Activated CD4-positive, alpha-beta T cell treated with anti-CD3 and anti-CD28 coated beads for 36 hours (primary cell): ENCODE data around the gene LACC1. TPM values are rescaled to one million over a fixed set of nuclear protein-coding genes. Genes with fewer than 3 reads are reported as not detected.

Source experiments
- ATAC-seq: fragments of 200-7000 bp; cut with Tn5 transposase; one replicate; pipeline ENCODE4 v1.10.0; 2021; ENCODE audit warnings: mild to moderate bottlenecking, moderate library complexity
- CTCF ChIA-PET: fragments of 350-600 bp; sonication (Branson Sonifier 250); formaldehyde crosslinking; loops from one replicate; lab custom pipeline; 2021; ENCODE audit warnings: antibody characterized with exemption; lab: Charles Lee
- POLR2A ChIA-PET: fragments of 350-600 bp; sonication (Branson Sonifier 250); formaldehyde crosslinking; loops from one replicate; lab custom pipeline; 2021; ENCODE audit warnings: antibody characterized with exemption, inconsistent platforms; lab: Charles Lee
- DNase-seq: peaks from one replicate; pipeline ENCODE4 v3.0.0-alpha.2; 2020
- H3K27ac Mint-ChIP-seq: one replicate; pipeline ENCODE4 v1.8.0; 2021; ENCODE audit warnings: mixed read lengths
- H3K27me3 Mint-ChIP-seq: one replicate; pipeline ENCODE4 v1.8.0; 2021; ENCODE audit warnings: mixed read lengths
- H3K36me3 Mint-ChIP-seq: one replicate; pipeline ENCODE4 v1.8.0; 2021; ENCODE audit warnings: low read depth, mixed read lengths
- H3K4me1 Mint-ChIP-seq: one replicate; pipeline ENCODE4 v1.8.0; 2021; ENCODE audit warnings: mixed read lengths
- H3K4me3 Mint-ChIP-seq: one replicate; pipeline ENCODE4 v1.8.0; 2021; ENCODE audit warnings: mild to moderate bottlenecking, moderate library complexity, mixed read lengths
- H3K9me3 Mint-ChIP-seq: one replicate; pipeline ENCODE4 v1.8.0; 2021; ENCODE audit warnings: low read depth, mixed read lengths
- intact Hi-C, 2 experiments: fragments of 100-400 bp; cut with DNase I in 1 of 2; cut with micrococcal nuclease in 1 of 2; formaldehyde crosslinking; loops; one replicate each; pipeline versions ENCODE4 v1.14.2 to v1.15.1; 2022 to 2024; cut with DNase I, micrococcal nuclease
- total RNA-seq, 2 experiments: library from RNA; stranded (reverse); gene quantifications; one replicate each; pipeline ENCODE4 v1.2.3, GENCODE V29; 2021

Gene LACC1
- total RNA-seq, 2 experiments from 2014 or later: 2.6 to 3.1 TPM

GRCh38 chr13:43884222-43884621 lies 4.5 kb downstream of the LACC1 start:
- ChIA-PET CTCF (interaction anchor here (1.0 to 1.7 kb wide), 2 partner anchors 10 to 41 kb away, joined by 3 to 6 read pairs; no protein-coding TSS in a partner anchor), POLR2A (no interaction called here)
- intact Hi-C loops: no loop called here
- H3K27me3 Mint-ChIP-seq: peaks cover 13% of the 10 kb centered on the region
- ATAC-seq (no peak), DNase-seq (no peak)
- H3K9me3 Mint-ChIP-seq: no peaks in the 10 kb centered on the region
- no peak overlapping the region for H3K27ac Mint-ChIP-seq
- peaks cover 8% of the 10 kb centered on the region for H3K4me1 Mint-ChIP-seq
- peaks cover 8% of the 10 kb centered on the region for H3K36me3 Mint-ChIP-seq
- H3K4me3 Mint-ChIP-seq: no peak overlapping the region

- H3K4me1 Mint-ChIP-seq: no peaks in the 10 kb centered on the region
- ChIA-PET CTCF (interaction anchor here (0.8 kb wide), 1 partner anchor 11 kb away, joined by 3 read pairs; no protein-coding TSS in a partner anchor), POLR2A (interaction anchor here (0.7 kb wide), 1 partner anchor 227 kb away, joined by 4 read pairs; no protein-coding TSS in a partner anchor)
- H3K9me3 Mint-ChIP-seq: no peaks in the 10 kb centered on the region
- DNase-seq: no peak
- no peak for ATAC-seq
- H3K4me3 Mint-ChIP-seq: no peak overlapping the region
- no peak overlapping the region for H3K27ac Mint-ChIP-seq
- H3K27me3 Mint-ChIP-seq: no peaks in the 10 kb centered on the region
- H3K36me3 Mint-ChIP-seq: peaks cover 2% of the 10 kb centered on the region
- intact Hi-C loops: no loop called here
These were observed 14.7 kb downstream of the LACC1 start for GRCh38 chr13:43894438-43894837.

GRCh38 chr13:43895940-43896339 lies 16.2 kb downstream of the LACC1 start:
- CTCF ChIA-PET: no interaction called here
- ATAC-seq: no peak
- intact Hi-C loops: no loop called here
- POLR2A ChIA-PET: no interaction called here
- Mint-ChIP-seq H3K9me3 (no peaks in the 10 kb centered on the region), H3K27ac (no peak overlapping the region), H3K27me3 (no peaks in the 10 kb centered on the region), H3K36me3 (no peaks in the 10 kb centered on the region), H3K4me1 (no peaks in the 10 kb centered on the region), H3K4me3 (no peak overlapping the region)
- no peak for DNase-seq

- peak; percentile 27 for DNase-seq
- H3K4me3 Mint-ChIP-seq: no peak overlapping the region
- ChIA-PET POLR2A (no interaction called here), CTCF (interaction anchor here (0.6 to 2.9 kb wide), 22 partner anchors 10 to 619 kb away, joined by 3 to 36 read pairs (median 4); no protein-coding TSS in a partner anchor)
- H3K27me3 Mint-ChIP-seq: peaks cover 5% of the 10 kb centered on the region
- ATAC-seq: peak; percentile 64
- no peaks in the 10 kb centered on the region for H3K36me3 Mint-ChIP-seq
- intact Hi-C loops: loop anchor here (1.0 to 10.0 kb wide), 8 partner anchors 147 to 1399 kb away; no protein-coding TSS in a partner anchor
- H3K27ac Mint-ChIP-seq: no peak overlapping the region
- no peaks in the 10 kb centered on the region for H3K9me3 Mint-ChIP-seq
- peaks cover 7% of the 10 kb centered on the region for H3K4me1 Mint-ChIP-seq
These were observed 25.8 kb downstream of the LACC1 start for GRCh38 chr13:43905435-43906031.

GRCh38 chr13:43908156-43909126 lies 28.7 kb downstream of the LACC1 start:
- CTCF ChIA-PET: interaction anchor here (0.6 to 2.9 kb wide), 21 partner anchors 10 to 1552 kb away, joined by 3 to 48 read pairs (median 3); no protein-coding TSS in a partner anchor
- no peak overlapping the region for H3K4me3 Mint-ChIP-seq
- peaks cover 7% of the 10 kb centered on the region for H3K27me3 Mint-ChIP-seq
- no peak overlapping the region for H3K27ac Mint-ChIP-seq
- POLR2A ChIA-PET: interaction anchor here (0.7 kb wide), 1 partner anchor 11 kb away, joined by 4 read pairs; no protein-coding TSS in a partner anchor
- no peaks in the 10 kb centered on the region for H3K9me3 Mint-ChIP-seq
- H3K4me1 Mint-ChIP-seq: peaks cover 7% of the 10 kb centered on the region
- ATAC-seq: peak; percentile 90
- H3K36me3 Mint-ChIP-seq: no peaks in the 10 kb centered on the region
- intact Hi-C loops: loop anchor here (1.0 to 10.0 kb wide), 7 partner anchors 144 to 1396 kb away; no protein-coding TSS in a partner anchor
- peak; percentile 7 for DNase-seq

- no peak for ATAC-seq
- Mint-ChIP-seq H3K27ac (no peak overlapping the region), H3K4me1 (peaks cover 7% of the 10 kb centered on the region), H3K9me3 (no peaks in the 10 kb centered on the region), H3K4me3 (no peak overlapping the region), H3K36me3 (no peaks in the 10 kb centered on the region), H3K27me3 (peaks cover 3% of the 10 kb centered on the region)
- no peak for DNase-seq
- ChIA-PET POLR2A (no interaction called here), CTCF (interaction anchor here (0.9 to 1.0 kb wide), 3 partner anchors 421 to 561 kb away, joined by 3 to 4 read pairs (median 4); no protein-coding TSS in a partner anchor)
- intact Hi-C loops: no loop called here
These were observed 31.2 kb downstream of the LACC1 start for GRCh38 chr13:43910856-43911255.

GRCh38 chr13:43911278-43911677 lies 31.6 kb downstream of the LACC1 start:
- intact Hi-C loops: no loop called here
- DNase-seq: no peak
- Mint-ChIP-seq H3K4me1 (peaks cover 7% of the 10 kb centered on the region), H3K4me3 (no peak overlapping the region), H3K36me3 (no peaks in the 10 kb centered on the region), H3K27me3 (peaks cover 3% of the 10 kb centered on the region), H3K27ac (no peak overlapping the region), H3K9me3 (no peaks in the 10 kb centered on the region)
- no peak for ATAC-seq
- ChIA-PET CTCF (interaction anchor here (0.9 to 1.0 kb wide), 3 partner anchors 421 to 561 kb away, joined by 3 to 4 read pairs (median 4); no protein-coding TSS in a partner anchor), POLR2A (no interaction called here)

- DNase-seq: no peak
- intact Hi-C loops: no loop called here
- Mint-ChIP-seq H3K4me1 (peaks cover 7% of the 10 kb centered on the region), H3K9me3 (no peaks in the 10 kb centered on the region), H3K36me3 (no peaks in the 10 kb centered on the region), H3K4me3 (no peak overlapping the region), H3K27ac (no peak overlapping the region), H3K27me3 (peaks cover 3% of the 10 kb centered on the region)
- ChIA-PET POLR2A (no interaction called here), CTCF (no interaction called here)
- no peak for ATAC-seq
These were observed 32.2 kb downstream of the LACC1 start for GRCh38 chr13:43911871-43912270.

- no peaks in the 10 kb centered on the region for H3K4me1 Mint-ChIP-seq
- DNase-seq (no peak), ATAC-seq (no peak)
- intact Hi-C loops: no loop called here
- no peak overlapping the region for H3K4me3 Mint-ChIP-seq
- CTCF ChIA-PET: interaction anchor here (1.1 to 2.0 kb wide), 2 partner anchors 10 to 524 kb away, joined by 3 to 6 read pairs; no protein-coding TSS in a partner anchor
- no peaks in the 10 kb centered on the region for H3K36me3 Mint-ChIP-seq
- POLR2A ChIA-PET: no interaction called here
- no peak overlapping the region for H3K27ac Mint-ChIP-seq
- H3K9me3 Mint-ChIP-seq: no peaks in the 10 kb centered on the region
- H3K27me3 Mint-ChIP-seq: peaks cover 3% of the 10 kb centered on the region
These were observed 35.7 kb downstream of the LACC1 start for GRCh38 chr13:43915451-43915850.

GRCh38 chr13:43916828-43917227 lies 37.1 kb downstream of the LACC1 start:
- H3K27me3 Mint-ChIP-seq: peaks cover 7% of the 10 kb centered on the region
- no peak overlapping the region for H3K27ac Mint-ChIP-seq
- no peaks in the 10 kb centered on the region for H3K36me3 Mint-ChIP-seq
- ATAC-seq (no peak), DNase-seq (no peak)
- H3K4me3 Mint-ChIP-seq: no peak overlapping the region
- POLR2A ChIA-PET: no interaction called here
- CTCF ChIA-PET: interaction anchor here (0.7 kb wide), 1 partner anchor 966 kb away, joined by 5 read pairs; no protein-coding TSS in a partner anchor
- no peaks in the 10 kb centered on the region for H3K4me1 Mint-ChIP-seq
- no peaks in the 10 kb centered on the region for H3K9me3 Mint-ChIP-seq
- intact Hi-C loops: no loop called here

GRCh38 chr13:43918636-43919035 lies 38.9 kb downstream of the LACC1 start:
- DNase-seq (no peak), ATAC-seq (no peak)
- intact Hi-C loops: no loop called here
- POLR2A ChIA-PET: no interaction called here
- Mint-ChIP-seq H3K4me3 (no peak overlapping the region), H3K4me1 (no peaks in the 10 kb centered on the region), H3K36me3 (no peaks in the 10 kb centered on the region), H3K27me3 (peaks cover 5% of the 10 kb centered on the region), H3K27ac (no peak overlapping the region), H3K9me3 (no peaks in the 10 kb centered on the region)
- CTCF ChIA-PET: interaction anchor here (1.3 kb wide), 1 partner anchor 10 kb away, joined by 3 read pairs; no protein-coding TSS in a partner anchor
